Right renal pelvis (tissue), 4 donors: ENCODE data around the gene PLEKHO2. TPM values are rescaled to one million over a fixed set of nuclear protein-coding genes. Genes with fewer than 3 reads are reported as not detected.
A peak's percentile ranks its signal among the peaks of the same experiment; 100 is the strongest.

ENCODE experiments used
- DNase-seq, 4 donors: peaks; one replicate each; pipeline ENCODE4 v3.0.0-alpha.2; 2013; ENCODE audit warnings: low read depth in 4 of 4, low spot score in 3 of 4, missing footprints in 1 of 4
- polyA plus RNA-seq, 4 donors: library from polyadenylated mRNA; unstranded; fragments of 120-200 nt; gene quantifications; one replicate each; pipeline ENCODE4 v1.2.1, GENCODE V29; 2013; ENCODE audit not compliant: insufficient read length in 4 of 4

Gene PLEKHO2
- polyA plus RNA-seq, 4 donors, result 16.2 to 20.6 (median 18.7) TPM

- peak in 1 of 4 donors; percentile 54 for DNase-seq
These were observed 69.8 kb downstream of the PLEKHO2 start, which contains the start of gene ANKDD1A for GRCh38 chr15:64911311-64912186. Gene ANKDD1A, plus strand, starts transcription at chr15:64911902. Its CDS starts 29 bp downstream, at chr15:64911931.

- no peak for DNase-seq
These were observed 70.9 kb downstream of the PLEKHO2 start for GRCh38 chr15:64912379-64913325.

GRCh38 chr15:64915518-64916227 is 74.0 kb downstream of the PLEKHO2 start:
- DNase-seq, result no peak

GRCh38 chr15:64916365-64916764 is 74.7 kb downstream of the PLEKHO2 start:
- no peak for DNase-seq

- DNase-seq, result no peak
These were observed 75.5 kb downstream of the PLEKHO2 start for GRCh38 chr15:64917211-64917610.

Other genes starting within 250 kb of the PLEKHO2 start
- gene RBPMS2, start 66.3 kb upstream of the PLEKHO2 start, polyA plus RNA-seq, result 10 to 100 TPM; 11.8 to 13.5 (median 13.0) TPM
- gene PIF1, start 16.3 kb upstream of the PLEKHO2 start, polyA plus RNA-seq, result 1 to 10 TPM; 5.9 to 9.2 (median 8.6) TPM
- gene ANKDD1A, start 70.0 kb downstream of the PLEKHO2 start, polyA plus RNA-seq, result 1 to 10 TPM; 4.8 to 6.8 (median 5.3) TPM
- gene SPG21, start 148.0 kb downstream of the PLEKHO2 start, polyA plus RNA-seq, result 100 to 1,000 TPM; 106 to 125 (median 115) TPM
- 10 to 100 TPM; 14.9 to 16.4 (median 15.7) TPM for gene MTFMT, start 187.7 kb downstream of the PLEKHO2 start, polyA plus RNA-seq
- gene SLC51B, start 203.5 kb downstream of the PLEKHO2 start, polyA plus RNA-seq, result 10 to 100 TPM; 10.8 to 11.7 (median 10.9) TPM
- gene RASL12, start 226.1 kb downstream of the PLEKHO2 start, polyA plus RNA-seq, result 1 to 10 TPM; 5.9 to 8.6 (median 7.0) TPM
- under 1 TPM; 0.06 to 0.11 (median 0.09) TPM for gene KBTBD13, start 234.8 kb downstream of the PLEKHO2 start, polyA plus RNA-seq